GM12878 (cell line): ENCODE results near the gene AMY2B. TPM values are rescaled to one million over a fixed set of nuclear protein-coding genes. Genes with fewer than 3 reads are reported as not detected.
"Not testable (repeated sequence)": the region's sequence is repeated elsewhere in the genome, so short reads cannot be mapped to it uniquely, and the experiment has no call there.

ENCODE experiments used
- ATAC-seq: fragments of 200-7000 bp; cut with Tn5 transposase; 3 replicates; pipeline ENCODE4 v1.9.1; 2020; ENCODE audit warnings: mild to moderate bottlenecking, moderate library complexity
- BruUV-seq: library from RNA; stranded (reverse); fragments of 400-500 nt; replicated peaks from 2 replicates; lab custom pipeline; 2021; lab: Mats Ljungman, UMichigan
- CTCF ChIA-PET: fragments of 300-600 bp; sonication (Branson Sonifier 250); formaldehyde crosslinking; extraction: SDS; loops from one replicate; lab custom pipeline; 2021; ENCODE audit warnings: inconsistent platforms; lab: Yijun Ruan, JAX
- POLR2A ChIA-PET: fragments of 350-600 bp; formaldehyde crosslinking; extraction: SDS; loops from one replicate; lab custom pipeline; 2021; ENCODE audit warnings: inconsistent platforms; lab: Charles Lee
- RAD21 ChIA-PET: fragments of 300-600 bp; sonication (Branson Sonifier 250); formaldehyde crosslinking; loops from one replicate; lab custom pipeline; 2023; ENCODE audit warnings: antibody characterized with exemption; ENCODE audit not compliant: unreplicated experiment; lab: Charles Lee
- SMC1A ChIA-PET: fragments of 300-600 bp; sonication (Branson Sonifier 250); formaldehyde crosslinking; loops from one replicate; lab custom pipeline; 2023; ENCODE audit not compliant: unreplicated experiment, uncharacterized antibody; lab: Charles Lee
- DNase-seq: peaks from one replicate; pipeline ENCODE4 v3.0.0-alpha.2; 2011; ENCODE audit warnings: low read depth, low spot score
- FAIRE-seq: peaks from 3 replicates; lab custom pipeline; 2011; peaks lifted over from hg19 to GRCh38; lab: Jason Lieb, UNC
- H2AFZ ChIP-seq: 2 replicates; pipeline ENCODE4 v1.6.0; 2011; ENCODE audit warnings: low read depth, low read length, control low read depth; ENCODE audit not compliant: control insufficient read depth
- H3K27ac ChIP-seq: 2 replicates; pipeline ENCODE4 v1.5.1; 2011; ENCODE audit warnings: control low read depth; ENCODE audit not compliant: control insufficient read depth, insufficient read depth
- H3K27me3 ChIP-seq, 2 experiments: replicated peaks in 1 of 2; 2 replicates each; pipeline versions ENCODE4 v1.6.0 to v1.6.1; 2011; ENCODE audit warnings: low read length in 1 of 2; ENCODE audit not compliant: control insufficient read depth in 2 of 2, insufficient read depth in 2 of 2
- H3K36me3 ChIP-seq, 2 experiments: 2 replicates each; pipeline ENCODE4 v1.5.1; 2011; ENCODE audit warnings: low read length in 1 of 2; ENCODE audit not compliant: control insufficient read depth in 2 of 2, insufficient read depth in 2 of 2
- H3K4me1 ChIP-seq: 2 replicates; pipeline ENCODE4 v1.6.1; 2011; ENCODE audit warnings: mild to moderate bottlenecking, low read length, moderate library complexity, mixed read lengths; ENCODE audit not compliant: control insufficient read depth, insufficient read depth
- H3K4me2 ChIP-seq: 2 replicates; pipeline ENCODE4 v1.6.0; 2011; ENCODE audit warnings: control low read depth; ENCODE audit not compliant: control insufficient read depth, insufficient read depth
- H3K4me3 ChIP-seq: fragments of 200-600 bp; sonication (generic); 2 replicates; pipeline ENCODE4 v1.5.1; 2016
- H3K79me2 ChIP-seq: 2 replicates; pipeline ENCODE4 v1.6.0; 2011; ENCODE audit warnings: low read length; ENCODE audit not compliant: control insufficient read depth, insufficient read depth
- H3K9ac ChIP-seq: 2 replicates; pipeline ENCODE4 v1.8.0; 2011; ENCODE audit warnings: low read length, control low read depth, mixed read lengths; ENCODE audit not compliant: control insufficient read depth, insufficient read depth
- H3K9me3 ChIP-seq: replicated peaks from 3 replicates; pipeline ENCODE4 v1.5.1; 2011; ENCODE audit warnings: mild to moderate bottlenecking, low read length; ENCODE audit not compliant: control insufficient read depth, insufficient read depth
- H4K20me1 ChIP-seq: 2 replicates; pipeline ENCODE4 v1.6.0; 2011; ENCODE audit not compliant: control insufficient read depth, insufficient read depth
- BACH1 ChIP-seq: fragments of 450-650 bp; IDR thresholded peaks from 2 replicates; pipeline ENCODE4 v1.6.1; 2017; ENCODE audit warnings: mild to moderate bottlenecking, borderline replicate concordance
- BHLHE40 ChIP-seq, 2 experiments: fragments of 450-650 bp in 1 of 2; IDR thresholded peaks; 2 replicates each; pipeline ENCODE4 v1.6.1; 2011 to 2017; ENCODE audit warnings: low read depth in 2 of 2, borderline replicate concordance in 1 of 2, improper control_type of control experiment in 1 of 2, low read length in 1 of 2, mild to moderate bottlenecking in 1 of 2
- BRCA1 ChIP-seq: IDR thresholded peaks from 2 replicates; pipeline ENCODE4 v1.6.1; 2011; ENCODE audit warnings: low read depth, low read length, improper control_type of control experiment
- E4F1 ChIP-seq: fragments of 450-650 bp; IDR thresholded peaks from 2 replicates; pipeline ENCODE4 v1.6.1; 2018; ENCODE audit warnings: borderline replicate concordance, mild to moderate bottlenecking; ENCODE audit not compliant: partially characterized antibody
- ETV6 ChIP-seq, 2 experiments: fragments of 450-650 bp in 1 of 2; IDR thresholded peaks in 1 of 2; conservative IDR thresholded peaks in 1 of 2; 2 replicates each; pipeline ENCODE4 v1.6.1; 2014; ENCODE audit warnings: antibody characterized with exemption in 1 of 2, borderline replicate concordance in 1 of 2, low read depth in 1 of 2, mild to moderate bottlenecking in 1 of 2, moderate library complexity in 1 of 2
- HCFC1 ChIP-seq: fragments of 150-350 bp; IDR thresholded peaks from 2 replicates; pipeline ENCODE4 v1.6.1; 2014; ENCODE audit warnings: low read length
- KLF5 ChIP-seq: fragments of 450-650 bp; IDR thresholded peaks from 2 replicates; pipeline ENCODE4 v1.6.1; 2014; ENCODE audit warnings: mild to moderate bottlenecking; ENCODE audit not compliant: partially characterized antibody
- MYB ChIP-seq: fragments of 150-350 bp; IDR thresholded peaks from 2 replicates; pipeline ENCODE4 v1.6.1; 2014; ENCODE audit warnings: mild to moderate bottlenecking, low read depth, low read length, borderline replicate concordance
- NFIC ChIP-seq: IDR thresholded peaks from 2 replicates; pipeline ENCODE4 v1.6.1; 2012; ENCODE audit warnings: low read depth, mild to moderate bottlenecking, inconsistent platforms, low read length, moderate library complexity
- POLR2AphosphoS2 ChIP-seq: IDR thresholded peaks from 2 replicates; pipeline ENCODE4 v1.6.1; 2011; ENCODE audit warnings: low read depth, mild to moderate bottlenecking, low read length, improper control_type of control experiment, moderate library complexity
- RAD21 ChIP-seq: IDR thresholded peaks from 2 replicates; pipeline ENCODE4 v1.6.1; 2011; ENCODE audit warnings: mild to moderate bottlenecking, low read depth, low read length, moderate library complexity; ENCODE audit not compliant: insufficient read depth
- SIN3A ChIP-seq: IDR thresholded peaks from 2 replicates; pipeline ENCODE4 v1.6.1; 2012; ENCODE audit warnings: low read depth, low read length, improper control_type of control experiment
- SP1 ChIP-seq: IDR thresholded peaks from one replicate; pipeline ENCODE4 v1.6.1; 2011; ENCODE audit warnings: low read depth, low read length
- WRNIP1 ChIP-seq: IDR thresholded peaks from 2 replicates; pipeline ENCODE4 v1.6.1; 2011; ENCODE audit warnings: low read depth, low read length, improper control_type of control experiment, borderline replicate concordance
- WGBS: methylation state at CpG from one replicate; pipeline ENCODE4 v1.1.6; 2016; ENCODE audit warnings: low lambda C conversion rate; ENCODE audit not compliant: insufficient replicate concordance, insufficient coverage; ENCODE audit errors: missing lambda C conversion rate; 5-methylcytosine and 5-hydroxymethylcytosine counted together
- in situ Hi-C: fragments of 300-500 bp; cut with MboI; formaldehyde crosslinking; loops from 9 replicates; pipeline ENCODE4 v1.14.3; 2018; ENCODE audit warnings: mixed read lengths
- intact Hi-C: fragments of 100-400 bp; cut with micrococcal nuclease; formaldehyde crosslinking; loops from one replicate; pipeline ENCODE4 v1.14.2; 2022; ENCODE audit not compliant: unreplicated experiment
- polyA plus RNA-seq, 11 experiments: library from polyadenylated mRNA; depleted of rRNA in 4 of 11; unstranded in 6 of 11; stranded (reverse) in 5 of 11; fragments of >200 nt; fragmentation: Nextera tagmentation in 4 of 11; fragmentation: Illumina TruSeq in 1 of 11; extraction: Ambion mirVana in 4 of 11; extraction: Trizol in 1 of 11; gene quantifications; 1 replicate in 1 of 11; 2 replicates in 10 of 11; pipeline versions ENCODE4 v1.2.1 to v1.2.3, GENCODE V29; 2011 to 2016; ENCODE audit warnings: inconsistent platforms in 2 of 11, missing spikeins in 2 of 11, low read depth in 1 of 11
- total RNA-seq, 4 experiments: library from RNA; depleted of rRNA in 3 of 4; stranded (reverse); fragments of >200 nt in 3 of 4; fragmentation: Illumina TruSeq in 1 of 4; extraction: Trizol in 1 of 4; gene quantifications; 2 replicates each; pipeline versions ENCODE4 v1.2.1 to v1.2.3, GENCODE V29; 2013 to 2021

Gene AMY2B
- total and polyA plus RNA-seq, 10 of the 15 experiments (the other 5 are each of a cell fraction or from before 2014, with no cell fraction given): 2.1 to 9.9 (median 4.8) TPM

GRCh38 chr1:103561124-103561523 lies 10.3 kb upstream of the AMY2B start:
- SMC1A ChIA-PET, H3K27me3 ChIP-seq, H3K4me3 ChIP-seq, RAD21 ChIA-PET, H3K4me2 ChIP-seq, in situ Hi-C loops, CTCF ChIA-PET, H3K36me3 ChIP-seq, FAIRE-seq, DNase-seq, POLR2A ChIA-PET, BruUV-seq, H3K79me2 ChIP-seq, H3K9me3 ChIP-seq, H2AFZ ChIP-seq, ATAC-seq, H3K4me1 ChIP-seq, intact Hi-C loops, H3K9ac ChIP-seq, H3K27ac ChIP-seq, H4K20me1 ChIP-seq: not testable (repeated sequence)
- 95% methylated on average over 3 of the region's 3 CpGs for WGBS

GRCh38 chr1:103561643-103562395 lies 9.6 kb upstream of the AMY2B start:
- intact Hi-C loops: no loop called here
- peak; percentile 85 for ATAC-seq
- ChIA-PET RAD21 (no interaction called here), CTCF (no interaction called here), SMC1A (interaction anchor here (1.2 kb wide), 1 partner anchor 14 kb away, joined by 7 read pairs; no protein-coding TSS in a partner anchor), POLR2A (no interaction called here)
- no peaks in the 10 kb centered on the region for H3K27me3 ChIP-seq
- DNase-seq: peak; percentile 15
- H3K36me3 ChIP-seq: no peaks in the 10 kb centered on the region
- H3K27ac ChIP-seq: peak overlapping the region; percentile 57
- H4K20me1 ChIP-seq: no peaks in the 10 kb centered on the region
- H3K9me3 ChIP-seq: no peaks in the 10 kb centered on the region
- 46% methylated on average over 2 of the region's 2 CpGs for WGBS
- H3K79me2 ChIP-seq: no peaks in the 10 kb centered on the region
- no TSS peak for BruUV-seq
- peak overlapping the region; percentile 77 for H3K4me2 ChIP-seq
- H3K4me3 ChIP-seq: peak overlapping the region; percentile 9; the same call in 1 of the 2 replicates
- in situ Hi-C loops: no loop called here
- no peaks in the 10 kb centered on the region for H3K4me1 ChIP-seq
- no peak overlapping the region for H3K9ac ChIP-seq
- FAIRE-seq: peak; percentile 91
- H2AFZ ChIP-seq: peak overlapping the region; percentile 26
- TF ChIP-seq BACH1 (no peak), SP1 (no peak), RAD21 (no peak), POLR2AphosphoS2 (no peak), BRCA1 (no peak), BHLHE40 (IDR thresholded peaks at IDR 0.05; ENCODE audit: borderline replicate concordance in 1 of 2, low read depth in 2 of 2, low read length in 1 of 2) (0 out of 4 replicates have a peak, but pooled peaks of 1 of the 2 experiments have one; percentile 32), MYB (no peak), E4F1 (no peak), NFIC (peak; percentile 64), HCFC1 (no peak), WRNIP1 (no peak), KLF5 (no peak), ETV6 (conservative IDR thresholded peaks at IDR 0.05 in 1 of 2, IDR thresholded peaks at IDR 0.05 in 1 of 2; ENCODE audit: borderline replicate concordance in 1 of 2, low read depth in 1 of 2) (no peak), SIN3A (no peak)
